Glutamatergic neuron (in vitro differentiated cells): ENCODE data around the gene IGLL1. TPM values are rescaled to one million over a fixed set of nuclear protein-coding genes. Genes with fewer than 3 reads are reported as not detected.
"Not testable (repeated sequence)": the region's sequence is repeated elsewhere in the genome, so short reads cannot be mapped to it uniquely, and the experiment has no call there.

Experiments used
- DNase-seq: peaks from one replicate; pipeline ENCODE4 v3.0.0; 2022
- H3K27ac Mint-ChIP-seq: one replicate; pipeline ENCODE4 v1.8.0; 2020; ENCODE audit warnings: mild to moderate bottlenecking, mixed read lengths, inconsistent platforms; ENCODE audit not compliant: unreplicated experiment
- H3K27me3 Mint-ChIP-seq: one replicate; pipeline ENCODE4 v1.8.0; 2020; ENCODE audit warnings: mild to moderate bottlenecking, moderate library complexity, mixed read lengths, inconsistent platforms; ENCODE audit not compliant: unreplicated experiment
- H3K36me3 Mint-ChIP-seq: one replicate; pipeline ENCODE4 v1.8.0; 2020; ENCODE audit warnings: mild to moderate bottlenecking, mixed read lengths, inconsistent platforms; ENCODE audit not compliant: unreplicated experiment
- H3K4me1 Mint-ChIP-seq: one replicate; pipeline ENCODE4 v1.8.0; 2020; ENCODE audit warnings: mild to moderate bottlenecking, low read depth, mixed read lengths, inconsistent platforms; ENCODE audit not compliant: unreplicated experiment
- H3K4me3 Mint-ChIP-seq: one replicate; pipeline ENCODE4 v1.8.0; 2020; ENCODE audit warnings: mild to moderate bottlenecking, mixed read lengths, inconsistent platforms; ENCODE audit not compliant: unreplicated experiment
- H3K9me3 Mint-ChIP-seq: one replicate; pipeline ENCODE4 v1.8.0; 2020; ENCODE audit warnings: mild to moderate bottlenecking, moderate library complexity, mixed read lengths, inconsistent platforms; ENCODE audit not compliant: unreplicated experiment
- total RNA-seq: library from RNA; stranded (reverse); fragmentation: NEBNext Ultra II Directional; extraction: Animal tissue kit (Norgen Biotek cat#: 25700); gene quantifications from one replicate; pipeline ENCODE4 v1.2.1, GENCODE V29; 2021; ENCODE audit not compliant: unreplicated experiment
- TF ChIP-seq, protein P1 (sequence below): fragments of 200-600 bp; sonication (generic); IDR thresholded peaks from one replicate; pipeline ENCODE4 v1.5.0; 2021; ENCODE audit not compliant: partially characterized antibody, unreplicated experiment

IGLL1 gene
- total RNA-seq, 1 donor from 2014 or later: not detected

DNA sequence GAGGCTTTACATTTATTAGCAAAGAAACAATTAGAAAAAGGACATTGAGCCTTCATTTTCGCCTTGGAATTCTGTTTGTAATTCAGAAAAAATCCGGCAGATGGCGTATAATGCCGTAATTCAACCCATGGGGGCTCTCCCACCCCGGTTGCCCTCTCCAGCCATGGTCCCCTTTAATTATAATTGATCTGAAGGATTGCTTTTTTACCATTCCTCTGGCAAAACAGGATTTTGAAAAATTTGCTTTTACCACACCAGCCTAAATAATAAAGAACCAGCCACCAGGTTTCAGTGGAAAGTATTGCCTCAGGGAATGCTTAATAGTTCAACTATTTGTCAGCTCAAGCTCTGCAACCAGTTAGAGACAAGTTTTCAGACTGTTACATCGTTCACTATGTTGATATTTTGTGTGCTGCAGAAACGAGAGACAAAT, 38.2 kb downstream of the IGLL1 start:
- H3K4me3 Mint-ChIP-seq, H3K36me3 Mint-ChIP-seq, H3K27ac Mint-ChIP-seq, DNase-seq, H3K27me3 Mint-ChIP-seq: not testable (repeated sequence)
- Mint-ChIP-seq H3K4me1 (peaks cover 24% of the 10 kb centered on the region), H3K9me3 (peaks cover 10% of the 10 kb centered on the region)
- TF ChIP-seq, protein P1, sequence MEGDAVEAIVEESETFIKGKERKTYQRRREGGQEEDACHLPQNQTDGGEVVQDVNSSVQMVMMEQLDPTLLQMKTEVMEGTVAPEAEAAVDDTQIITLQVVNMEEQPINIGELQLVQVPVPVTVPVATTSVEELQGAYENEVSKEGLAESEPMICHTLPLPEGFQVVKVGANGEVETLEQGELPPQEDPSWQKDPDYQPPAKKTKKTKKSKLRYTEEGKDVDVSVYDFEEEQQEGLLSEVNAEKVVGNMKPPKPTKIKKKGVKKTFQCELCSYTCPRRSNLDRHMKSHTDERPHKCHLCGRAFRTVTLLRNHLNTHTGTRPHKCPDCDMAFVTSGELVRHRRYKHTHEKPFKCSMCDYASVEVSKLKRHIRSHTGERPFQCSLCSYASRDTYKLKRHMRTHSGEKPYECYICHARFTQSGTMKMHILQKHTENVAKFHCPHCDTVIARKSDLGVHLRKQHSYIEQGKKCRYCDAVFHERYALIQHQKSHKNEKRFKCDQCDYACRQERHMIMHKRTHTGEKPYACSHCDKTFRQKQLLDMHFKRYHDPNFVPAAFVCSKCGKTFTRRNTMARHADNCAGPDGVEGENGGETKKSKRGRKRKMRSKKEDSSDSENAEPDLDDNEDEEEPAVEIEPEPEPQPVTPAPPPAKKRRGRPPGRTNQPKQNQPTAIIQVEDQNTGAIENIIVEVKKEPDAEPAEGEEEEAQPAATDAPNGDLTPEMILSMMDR: peak; percentile 92

DNA sequence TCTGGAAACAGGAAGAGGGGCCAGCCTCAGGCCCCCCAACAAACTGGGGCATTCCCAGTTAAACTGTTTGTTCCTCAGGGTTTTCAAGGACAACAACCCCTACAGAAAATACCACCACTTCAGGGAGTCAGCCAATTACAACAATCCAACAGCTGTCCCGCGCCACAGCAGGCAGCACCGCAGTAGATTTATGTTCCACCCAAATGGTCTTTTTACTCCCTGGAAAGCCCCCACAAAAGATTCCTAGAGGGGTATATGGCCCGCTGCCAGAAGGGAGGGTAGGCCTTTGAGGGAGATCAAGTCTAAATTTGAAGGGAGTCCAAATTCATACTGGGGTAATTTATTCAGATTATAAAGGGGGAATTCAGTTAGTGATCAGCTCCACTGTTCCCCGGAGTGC, 39.3 kb downstream of the IGLL1 start:
- H3K4me3 Mint-ChIP-seq: not testable (repeated sequence)
- peaks cover 34% of the 10 kb centered on the region for H3K4me1 Mint-ChIP-seq

DNA sequence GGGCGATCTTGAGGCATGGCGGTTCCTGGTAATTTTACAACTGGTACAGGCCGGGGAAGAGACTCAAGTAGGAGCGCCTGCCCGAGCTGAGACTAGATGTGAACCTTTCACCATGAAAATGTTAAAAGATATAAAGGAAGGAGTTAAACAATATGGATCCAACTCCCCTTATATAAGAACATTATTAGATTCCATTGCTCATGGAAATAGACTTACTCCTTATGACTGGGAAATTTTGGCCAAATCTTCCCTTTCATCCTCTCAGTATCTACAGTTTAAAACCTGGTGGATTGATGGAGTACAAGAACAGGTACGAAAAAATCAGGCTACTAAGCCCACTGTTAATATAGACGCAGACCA, 40.3 kb downstream of the IGLL1 start:
- Mint-ChIP-seq H3K9me3 (peaks cover 11% of the 10 kb centered on the region), H3K27me3 (peaks cover 16% of the 10 kb centered on the region), H3K4me1 (peaks cover 38% of the 10 kb centered on the region)
- not testable (repeated sequence) for DNase-seq, H3K4me3 Mint-ChIP-seq, H3K36me3 Mint-ChIP-seq, H3K27ac Mint-ChIP-seq

More for the DNA sequence above, 39.3 kb downstream of the IGLL1 start:
- Mint-ChIP-seq H3K9me3 (peaks cover 11% of the 10 kb centered on the region), H3K27me3 (peaks cover 12% of the 10 kb centered on the region)
- H3K27ac Mint-ChIP-seq, H3K36me3 Mint-ChIP-seq, DNase-seq: not testable (repeated sequence)

DNA sequence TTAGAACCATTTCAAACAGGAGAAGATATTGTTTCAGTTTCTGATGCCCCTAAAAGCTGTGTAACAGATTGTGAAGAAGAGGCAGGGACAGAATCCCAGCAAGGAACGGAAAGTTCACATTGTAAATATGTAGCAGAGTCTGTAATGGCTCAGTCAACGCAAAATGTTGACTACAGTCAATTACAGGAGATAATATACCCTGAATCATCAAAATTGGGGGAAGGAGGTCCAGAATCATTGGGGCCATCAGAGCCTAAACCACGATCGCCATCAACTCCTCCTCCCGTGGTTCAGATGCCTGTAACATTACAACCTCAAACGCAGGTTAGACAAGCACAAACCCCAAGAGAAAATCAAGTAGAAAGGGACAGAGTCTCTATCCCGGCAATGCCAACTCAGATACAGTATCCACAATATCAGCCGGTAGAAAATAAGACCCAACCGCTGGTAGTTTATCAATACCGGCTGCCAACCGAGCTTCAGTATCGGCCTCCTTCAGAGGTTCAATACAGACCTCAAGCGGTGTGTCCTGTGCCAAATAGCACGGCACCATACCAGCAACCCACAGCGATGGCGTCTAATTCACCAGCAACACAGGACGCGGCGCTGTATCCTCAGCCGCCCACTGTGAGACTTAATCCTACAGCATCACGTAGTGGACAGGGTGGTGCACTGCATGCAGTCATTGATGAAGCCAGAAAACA, 40.8 kb downstream of the IGLL1 start:
- H3K27ac Mint-ChIP-seq: no peak overlapping the region
- peaks cover 38% of the 10 kb centered on the region for H3K4me1 Mint-ChIP-seq
- peak; percentile 74 for DNase-seq
- TF ChIP-seq, protein P1: peak; percentile 86
- H3K27me3 Mint-ChIP-seq: peaks cover 16% of the 10 kb centered on the region
- no peaks in the 10 kb centered on the region for H3K36me3 Mint-ChIP-seq
- H3K9me3 Mint-ChIP-seq: peaks cover 11% of the 10 kb centered on the region
- no peak overlapping the region for H3K4me3 Mint-ChIP-seq

DNA sequence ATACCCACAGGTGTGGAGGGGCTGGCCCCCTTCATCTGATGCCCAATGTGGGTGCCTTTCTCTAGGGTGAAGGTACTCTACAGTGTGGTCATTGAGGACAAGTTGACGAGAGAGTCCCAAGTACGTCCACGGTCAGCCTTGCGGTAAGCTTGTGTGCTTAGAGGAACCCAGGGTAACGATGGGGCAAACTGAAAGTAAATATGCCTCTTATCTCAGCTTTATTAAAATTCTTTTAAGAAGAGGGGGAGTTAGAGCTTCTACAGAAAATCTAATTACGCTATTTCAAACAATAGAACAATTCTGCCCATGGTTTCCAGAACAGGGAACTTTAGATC, 41.4 kb downstream of the IGLL1 start:
- not testable (repeated sequence) for H3K36me3 Mint-ChIP-seq, H3K9me3 Mint-ChIP-seq, DNase-seq, H3K27ac Mint-ChIP-seq
- peaks cover 16% of the 10 kb centered on the region for H3K27me3 Mint-ChIP-seq
- H3K4me1 Mint-ChIP-seq: peaks cover 37% of the 10 kb centered on the region
- H3K4me3 Mint-ChIP-seq: peak overlapping the region; percentile 40

DNA sequence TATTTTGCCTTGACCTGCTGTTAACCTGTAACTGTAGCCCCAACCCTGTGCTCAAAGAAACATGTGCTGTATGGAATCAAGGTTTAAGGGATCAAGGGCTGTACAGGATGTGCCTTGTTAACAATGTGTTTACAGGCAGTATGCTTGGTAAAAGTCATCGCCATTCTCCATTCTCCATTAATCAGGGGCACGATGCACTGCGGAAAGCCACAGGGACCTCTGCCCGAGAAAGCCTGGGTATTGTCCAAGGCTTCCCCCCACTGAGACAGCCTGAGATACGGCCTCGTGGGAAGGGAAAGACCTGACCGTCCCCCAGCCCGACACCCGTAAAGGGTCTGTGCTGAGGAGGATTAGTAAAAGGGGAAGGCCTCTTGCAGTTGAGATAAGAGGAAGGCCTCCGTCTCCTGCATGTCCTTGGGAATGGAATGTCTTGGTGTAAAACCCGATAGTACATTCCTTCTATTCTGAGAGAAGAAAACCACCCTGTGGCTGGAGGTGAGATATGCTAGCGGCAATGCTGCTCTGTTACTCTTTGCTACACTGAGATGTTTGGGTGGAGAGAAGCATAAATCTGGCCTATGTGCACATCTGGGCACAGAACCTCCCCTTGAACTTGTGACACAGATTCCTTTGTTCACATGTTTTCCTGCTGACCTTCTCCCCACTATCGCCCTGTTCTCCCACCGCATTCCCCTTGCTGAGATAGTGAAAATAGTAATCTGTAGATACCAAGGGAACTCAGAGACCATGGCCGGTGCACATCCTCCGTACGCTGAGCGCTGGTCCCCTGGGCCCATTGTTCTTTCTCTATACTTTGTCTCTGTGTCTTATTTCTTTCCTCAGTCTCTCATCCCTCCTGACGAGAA, 42.0 kb downstream of the IGLL1 start:
- not testable (repeated sequence) for DNase-seq, H3K4me3 Mint-ChIP-seq, H3K36me3 Mint-ChIP-seq, H3K9me3 Mint-ChIP-seq
- peaks cover 16% of the 10 kb centered on the region for H3K27me3 Mint-ChIP-seq
- peak overlapping the region; percentile 54 for H3K27ac Mint-ChIP-seq
- peaks cover 37% of the 10 kb centered on the region for H3K4me1 Mint-ChIP-seq

DNA sequence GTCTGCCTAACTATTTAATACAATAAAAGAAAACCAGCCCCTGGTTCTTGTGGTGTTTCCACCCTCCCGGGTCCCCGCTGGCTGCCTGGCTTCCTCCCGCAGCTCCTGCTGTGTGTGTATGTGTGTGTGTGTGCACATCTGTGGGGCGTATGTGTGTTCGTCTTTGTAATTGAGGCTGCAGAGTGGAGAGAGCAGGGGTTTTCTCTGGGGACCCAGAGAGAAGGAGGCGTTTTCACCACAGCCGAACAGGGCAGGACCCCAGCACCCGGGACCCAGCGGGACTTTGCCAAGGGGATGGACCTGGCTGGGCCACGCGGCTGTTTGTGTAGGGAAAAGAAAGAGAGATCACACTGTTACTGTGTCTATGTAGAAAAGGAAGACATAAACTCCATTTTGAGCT, 42.7 kb downstream of the IGLL1 start:
- TF ChIP-seq, protein P1: no peak
- peak overlapping the region; percentile 4 for H3K27ac Mint-ChIP-seq
- H3K4me3 Mint-ChIP-seq: peak overlapping the region; percentile 47
- no peaks in the 10 kb centered on the region for H3K36me3 Mint-ChIP-seq
- H3K27me3 Mint-ChIP-seq: peaks cover 16% of the 10 kb centered on the region
- H3K4me1 Mint-ChIP-seq: peaks cover 37% of the 10 kb centered on the region
- H3K9me3 Mint-ChIP-seq: peaks cover 8% of the 10 kb centered on the region
- no peak for DNase-seq
